Cardiac fibroblast (primary cell): ENCODE data around the gene RNF214.
A peak's percentile ranks its signal among the peaks of the same experiment; 100 is the strongest.

Source experiments
- DNase-seq, 2 donors: peaks; one replicate each; pipeline versions ENCODE4 v3.0.0 to v3.0.0-alpha.2; 2010; ENCODE audit warnings: low read depth in 2 of 2
- H3K4me3 ChIP-seq, 2 donors: replicated peaks in 1 of 2; 1 replicate in 1 of 2; 2 replicates in 1 of 2; pipeline ENCODE4 v1.5.1; 2011; ENCODE audit warnings: low read depth in 2 of 2, low read length in 2 of 2, mild to moderate bottlenecking in 2 of 2, moderate library complexity in 1 of 2
- CTCF ChIP-seq: IDR thresholded peaks from one replicate; pipeline ENCODE4 v1.5.1; 2011; ENCODE audit warnings: low read depth, mild to moderate bottlenecking, low read length, inconsistent platforms

Gene RNF214

DNA sequence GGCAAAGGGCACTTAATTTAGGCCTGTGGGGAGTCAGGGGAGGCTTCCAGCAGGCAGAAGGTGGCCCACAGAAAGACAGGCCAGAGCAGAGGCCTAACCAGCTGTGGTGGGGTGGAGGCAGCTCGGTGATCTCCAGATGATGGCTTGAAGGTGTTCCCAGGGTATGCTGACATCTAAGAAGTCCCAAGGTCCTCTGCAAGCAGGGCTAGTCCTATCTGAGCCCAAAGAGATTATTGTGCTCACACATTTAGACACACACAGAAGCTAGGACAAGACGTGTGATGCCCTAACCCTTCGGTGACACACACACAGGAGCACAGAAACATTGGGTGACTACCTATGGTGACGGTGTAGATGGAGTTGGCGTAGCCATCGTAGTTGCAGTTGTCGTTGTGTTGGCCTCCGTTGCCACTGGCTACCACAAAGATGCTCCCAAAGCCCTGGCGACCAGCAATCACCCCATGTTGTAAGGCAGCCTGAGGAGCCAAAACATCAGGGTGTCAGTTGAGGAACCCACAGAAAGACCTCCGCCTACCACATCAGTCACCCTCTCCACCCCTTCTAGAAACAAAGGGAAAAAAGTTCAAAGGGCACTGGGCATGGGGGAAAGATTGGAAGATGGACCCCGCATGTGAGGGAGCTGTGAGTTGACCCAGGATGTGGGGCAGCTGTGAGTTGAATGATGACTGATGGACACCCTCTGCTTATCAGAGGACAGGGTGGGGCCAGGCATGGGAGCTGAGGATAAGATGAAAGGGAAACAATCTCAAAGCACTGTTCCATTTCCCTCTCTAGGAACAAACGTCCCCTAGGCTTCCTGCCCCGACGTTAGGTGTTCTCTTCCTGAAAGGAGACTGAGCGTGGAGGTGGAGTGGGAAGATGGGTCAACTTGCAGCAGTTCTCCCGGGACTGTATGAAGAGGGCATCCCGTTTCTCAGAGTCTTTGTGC, 8.5 kb upstream of the RNF214 start:
- DNase-seq: no peak
- H3K4me3 ChIP-seq: no peak overlapping the region
- no peak for TF ChIP-seq CTCF

- no peak overlapping the region for H3K4me3 ChIP-seq
- DNase-seq: no peak
These were observed 6.8 kb upstream of the RNF214 start for GRCh38 chr11:117225553-117226170.

DNA sequence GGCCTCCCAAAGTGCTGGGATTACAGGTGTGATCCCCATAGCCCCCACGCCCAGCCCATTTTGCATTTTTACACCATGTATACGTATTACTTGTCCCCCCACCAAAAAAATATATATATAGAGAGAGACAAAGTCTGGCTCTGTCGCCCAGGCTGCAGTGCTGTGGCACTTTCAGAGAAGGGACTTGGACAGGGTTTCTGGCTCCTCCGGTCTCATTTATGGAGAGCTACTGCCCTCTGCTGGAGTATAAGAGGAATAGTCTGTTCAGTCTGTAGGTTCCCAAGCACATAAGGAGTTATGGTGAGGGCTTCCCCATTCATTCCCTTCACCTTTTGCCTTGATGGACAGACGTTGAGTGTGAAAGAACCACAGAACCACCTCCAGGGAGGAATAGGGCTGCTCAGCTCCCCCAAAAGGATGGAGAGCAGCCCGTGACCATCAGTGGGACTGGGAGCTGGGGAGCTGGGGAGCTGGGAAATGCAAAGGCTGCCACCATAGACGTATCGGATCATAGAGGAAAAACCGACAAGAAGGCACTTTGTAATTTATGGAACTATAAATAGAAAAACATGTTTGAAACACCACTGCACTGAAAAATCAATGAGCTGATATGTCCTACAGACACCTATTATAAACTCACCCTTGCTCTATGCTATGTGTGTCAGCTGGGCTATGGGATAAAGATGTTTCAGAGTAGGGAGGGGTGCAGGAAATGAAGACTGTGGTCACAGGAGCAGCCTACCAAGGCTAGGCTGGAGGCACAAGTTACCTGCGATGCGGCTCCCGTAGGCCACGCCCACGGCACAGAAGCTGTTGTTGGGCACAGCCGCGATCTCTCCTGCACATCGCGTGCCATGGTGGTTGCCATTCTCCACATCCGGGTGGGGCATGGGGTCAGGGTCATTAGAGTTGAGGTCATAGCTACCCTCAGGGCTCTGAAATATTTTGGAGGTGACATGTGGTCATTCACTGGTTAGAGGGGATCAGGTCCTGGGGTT, 5.8 kb upstream of the RNF214 start:
- H3K4me3 ChIP-seq: no peak overlapping the region
- DNase-seq: peak; percentile 88
- TF ChIP-seq CTCF: peak; percentile 75

More at GRCh38 chr11:117225553-117226170, 6.8 kb upstream of the RNF214 start:
- no peak for TF ChIP-seq CTCF

- no peak for TF ChIP-seq CTCF
These were observed 4.4 kb upstream of the RNF214 start for GRCh38 chr11:117228091-117228490.

DNA sequence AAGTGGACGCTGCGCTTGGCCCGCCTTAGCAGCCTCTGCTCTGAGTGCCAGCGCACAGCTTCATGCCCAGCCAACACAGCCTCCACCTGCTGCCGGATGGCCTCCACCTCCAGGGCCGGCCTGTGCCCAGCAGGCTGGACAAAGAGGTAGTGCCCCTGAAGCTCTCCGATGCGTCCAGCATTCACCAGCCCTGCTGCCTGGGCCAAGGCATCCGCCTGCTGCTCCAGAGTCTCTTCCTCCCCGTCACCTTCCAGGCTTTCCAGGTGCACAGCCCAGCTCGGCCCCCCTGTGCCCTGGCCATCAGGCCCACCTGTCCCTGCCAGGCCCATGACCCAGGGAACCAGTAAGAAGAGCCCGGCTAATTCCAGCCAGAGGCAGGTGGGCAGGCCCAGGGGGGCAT, 3.1 kb upstream of the RNF214 start:
- H3K4me3 ChIP-seq: no peak overlapping the region
- TF ChIP-seq CTCF: no peak
- DNase-seq: no peak

More at GRCh38 chr11:117228091-117228490, 4.4 kb upstream of the RNF214 start:
- H3K4me3 ChIP-seq: no peak overlapping the region
- no peak for DNase-seq

GRCh38 chr11:117229931-117230285, 2.6 kb upstream of the RNF214 start:
- H3K4me3 ChIP-seq: no peak overlapping the region

More at GRCh38 chr11:117229931-117230285, 2.6 kb upstream of the RNF214 start:
- no peak for DNase-seq
- no peak for TF ChIP-seq CTCF
